ENCODE results near the gene RAMAC.

- peak; percentile 92 for TF ChIP-seq TAF1 (IDR thresholded peaks at IDR 0.05; ENCODE audit: low read depth)
- no peak for TF ChIP-seq CREB1 (IDR thresholded peaks at IDR 0.05; ENCODE audit: low read depth)
Observed at GRCh38 chr15:83011271-83012075, 25.5 kb downstream of the RAMAC start, which contains the start of gene C15orf40.

Data from Ishikawa (cell line).